ENCODE measurements around the gene SARDH.

- TF ChIP-seq RAD21 (IDR thresholded peaks at IDR 0.05; ENCODE audit: low read depth) = no peak
- no peak for TF ChIP-seq CBX3 (IDR thresholded peaks at IDR 0.05; ENCODE audit: low read depth)
- no peak for TF ChIP-seq EZH2 (IDR thresholded peaks at IDR 0.05)
- TF ChIP-seq, protein P1, sequence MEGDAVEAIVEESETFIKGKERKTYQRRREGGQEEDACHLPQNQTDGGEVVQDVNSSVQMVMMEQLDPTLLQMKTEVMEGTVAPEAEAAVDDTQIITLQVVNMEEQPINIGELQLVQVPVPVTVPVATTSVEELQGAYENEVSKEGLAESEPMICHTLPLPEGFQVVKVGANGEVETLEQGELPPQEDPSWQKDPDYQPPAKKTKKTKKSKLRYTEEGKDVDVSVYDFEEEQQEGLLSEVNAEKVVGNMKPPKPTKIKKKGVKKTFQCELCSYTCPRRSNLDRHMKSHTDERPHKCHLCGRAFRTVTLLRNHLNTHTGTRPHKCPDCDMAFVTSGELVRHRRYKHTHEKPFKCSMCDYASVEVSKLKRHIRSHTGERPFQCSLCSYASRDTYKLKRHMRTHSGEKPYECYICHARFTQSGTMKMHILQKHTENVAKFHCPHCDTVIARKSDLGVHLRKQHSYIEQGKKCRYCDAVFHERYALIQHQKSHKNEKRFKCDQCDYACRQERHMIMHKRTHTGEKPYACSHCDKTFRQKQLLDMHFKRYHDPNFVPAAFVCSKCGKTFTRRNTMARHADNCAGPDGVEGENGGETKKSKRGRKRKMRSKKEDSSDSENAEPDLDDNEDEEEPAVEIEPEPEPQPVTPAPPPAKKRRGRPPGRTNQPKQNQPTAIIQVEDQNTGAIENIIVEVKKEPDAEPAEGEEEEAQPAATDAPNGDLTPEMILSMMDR (IDR thresholded peaks at IDR 0.05 in 2 of 3, conservative IDR thresholded peaks at IDR 0.05 in 1 of 3; ENCODE audit: borderline replicate concordance in 1 of 3, insufficient read depth in 1 of 3, low read depth in 2 of 3, low read length in 2 of 3) = no peak
- no peak for TF ChIP-seq REST (IDR thresholded peaks at IDR 0.05; ENCODE audit: low read depth)
- no peak for TF ChIP-seq SRF (IDR thresholded peaks at IDR 0.05; ENCODE audit: low read depth)
- no peak for TF ChIP-seq ZBTB33 (IDR thresholded peaks at IDR 0.05; ENCODE audit: extremely low read depth, insufficient replicate concordance, low read length)
- no peak for TF ChIP-seq YY1 (IDR thresholded peaks at IDR 0.05; ENCODE audit: extremely low read depth, insufficient replicate concordance, low read depth, low read length)
- TF ChIP-seq JUND (IDR thresholded peaks at IDR 0.05) = no peak
- TF ChIP-seq POLR2A (IDR thresholded peaks at IDR 0.05; ENCODE audit: borderline replicate concordance, extremely low read depth, insufficient read depth, insufficient read length) = no peak
These were observed 70.2 kb downstream of the SARDH start for GRCh38 chr9:133667759-133668450.

Data from HCT116 (cell line).